ENCODE measurements around the gene TUBA3E.
"Not testable (repeated sequence)": the region's sequence is repeated elsewhere in the genome, so short reads cannot be mapped to it uniquely, and the experiment has no call there.

TUBA3E gene

DNA sequence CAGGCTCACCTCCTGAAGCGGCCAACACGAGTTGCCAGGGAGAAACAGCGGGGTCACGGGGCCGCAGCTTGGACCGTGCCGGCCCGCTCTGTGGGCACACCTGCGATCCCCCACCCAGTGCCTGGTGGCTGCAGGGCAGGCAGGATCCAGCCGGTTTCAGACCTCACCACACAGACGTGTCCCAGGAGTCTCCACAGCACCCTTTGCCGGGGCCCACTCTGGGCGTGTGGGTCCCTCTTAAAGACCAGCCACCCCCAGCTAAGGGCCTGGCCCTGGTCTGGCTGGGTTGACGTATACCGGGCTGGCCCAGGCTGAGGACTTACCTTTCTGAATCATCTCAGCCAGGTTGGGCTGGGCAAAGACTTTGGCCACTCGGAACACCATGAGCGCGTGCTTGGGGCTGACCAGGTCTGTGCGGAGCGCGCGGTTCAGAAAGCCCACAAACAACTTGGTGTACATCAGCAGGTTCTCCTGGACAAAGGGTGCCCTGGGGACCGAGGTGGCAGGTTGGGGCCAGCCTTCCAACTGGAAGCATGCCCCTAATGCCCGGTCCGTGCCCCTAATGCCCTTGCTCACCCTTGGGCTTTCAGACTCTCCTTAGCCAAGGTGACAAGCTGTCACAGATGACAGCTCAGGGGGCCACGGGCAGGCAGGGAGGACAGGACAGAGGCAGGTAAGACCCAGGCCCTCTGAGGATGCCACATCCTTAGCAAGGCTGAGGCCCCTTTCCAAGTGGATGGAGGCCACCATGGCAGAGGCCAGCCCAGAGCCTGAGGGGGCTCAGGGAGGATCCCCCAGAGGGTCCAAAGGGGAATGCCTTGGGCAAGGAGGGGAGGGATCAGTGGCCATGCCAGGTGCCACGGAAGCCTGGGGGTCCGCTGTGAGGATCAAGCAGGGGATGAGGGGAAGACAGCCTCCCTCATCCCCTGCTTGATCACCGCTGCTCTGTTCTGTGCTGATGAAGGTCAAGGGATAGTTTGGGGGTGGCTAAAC is 43.2 kb downstream of the TUBA3E start:
- TF ChIP-seq CTCF (conservative IDR thresholded peaks at IDR 0.05; ENCODE audit: low read depth, low read length): no peak
- H3K4me3 ChIP-seq (ENCODE audit: low read depth, low read length): no peak overlapping the region
- no peak for DNase-seq (ENCODE audit: low read depth)

GRCh38 chr2:130154423-130154770 is 43.8 kb downstream of the TUBA3E start:
- not testable (repeated sequence) for H3K4me3 ChIP-seq (ENCODE audit: low read depth, low read length); DNase-seq (ENCODE audit: low read depth)

GRCh38 chr2:130153721-130154422 is 44.4 kb downstream of the TUBA3E start:
- not testable (repeated sequence) for H3K4me3 ChIP-seq (ENCODE audit: low read depth, low read length); DNase-seq (ENCODE audit: low read depth)

DNA sequence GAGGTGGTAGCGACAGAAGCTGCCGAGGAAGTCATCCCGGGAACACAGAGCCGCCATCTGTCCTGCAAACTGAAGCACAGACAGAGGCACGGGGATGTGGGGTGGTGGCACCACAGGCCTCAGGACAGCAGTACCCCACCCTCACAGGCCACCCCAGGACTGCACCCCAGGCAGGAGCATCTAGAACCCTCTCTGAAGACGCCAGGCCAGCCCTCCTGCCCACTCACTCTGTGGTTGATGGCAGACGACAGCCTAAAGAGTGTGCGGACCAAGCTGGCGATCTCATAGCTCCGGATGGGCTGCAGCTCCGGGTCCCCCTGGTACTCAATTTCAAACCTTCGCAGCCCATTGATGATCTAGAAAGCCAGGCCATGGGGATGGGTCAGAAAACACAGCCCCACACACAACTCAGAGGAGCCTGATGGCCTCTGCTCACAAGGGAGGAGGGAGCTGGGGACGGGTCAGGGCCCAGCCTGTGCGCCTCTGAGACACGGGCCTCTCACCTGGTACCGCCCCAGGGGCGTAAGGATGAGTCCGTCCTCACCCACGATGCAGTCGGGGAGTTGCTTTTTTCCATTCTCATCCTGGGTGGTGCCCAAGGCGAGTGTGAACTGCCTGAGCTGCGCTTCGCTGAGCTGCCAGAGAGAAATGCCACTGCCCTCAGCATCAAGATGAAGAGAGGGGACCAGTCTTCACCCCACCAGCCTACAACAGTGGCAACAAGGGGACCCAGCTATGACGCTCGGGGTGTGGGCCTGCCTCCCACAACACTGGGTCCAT is 45.2 kb downstream of the TUBA3E start:
- no peak for DNase-seq (ENCODE audit: low read depth)
- H3K4me3 ChIP-seq (ENCODE audit: low read depth, low read length): no peak overlapping the region
- no peak for TF ChIP-seq CTCF (conservative IDR thresholded peaks at IDR 0.05; ENCODE audit: low read depth, low read length)

GRCh38 chr2:130152136-130152815 is 46.0 kb downstream of the TUBA3E start:
- not testable (repeated sequence) for DNase-seq (ENCODE audit: low read depth); H3K4me3 ChIP-seq (ENCODE audit: low read depth, low read length)

GRCh38 chr2:130151145-130151512 is 47.1 kb downstream of the TUBA3E start:
- DNase-seq (ENCODE audit: low read depth); H3K4me3 ChIP-seq (ENCODE audit: low read depth, low read length): not testable (repeated sequence)

DNA sequence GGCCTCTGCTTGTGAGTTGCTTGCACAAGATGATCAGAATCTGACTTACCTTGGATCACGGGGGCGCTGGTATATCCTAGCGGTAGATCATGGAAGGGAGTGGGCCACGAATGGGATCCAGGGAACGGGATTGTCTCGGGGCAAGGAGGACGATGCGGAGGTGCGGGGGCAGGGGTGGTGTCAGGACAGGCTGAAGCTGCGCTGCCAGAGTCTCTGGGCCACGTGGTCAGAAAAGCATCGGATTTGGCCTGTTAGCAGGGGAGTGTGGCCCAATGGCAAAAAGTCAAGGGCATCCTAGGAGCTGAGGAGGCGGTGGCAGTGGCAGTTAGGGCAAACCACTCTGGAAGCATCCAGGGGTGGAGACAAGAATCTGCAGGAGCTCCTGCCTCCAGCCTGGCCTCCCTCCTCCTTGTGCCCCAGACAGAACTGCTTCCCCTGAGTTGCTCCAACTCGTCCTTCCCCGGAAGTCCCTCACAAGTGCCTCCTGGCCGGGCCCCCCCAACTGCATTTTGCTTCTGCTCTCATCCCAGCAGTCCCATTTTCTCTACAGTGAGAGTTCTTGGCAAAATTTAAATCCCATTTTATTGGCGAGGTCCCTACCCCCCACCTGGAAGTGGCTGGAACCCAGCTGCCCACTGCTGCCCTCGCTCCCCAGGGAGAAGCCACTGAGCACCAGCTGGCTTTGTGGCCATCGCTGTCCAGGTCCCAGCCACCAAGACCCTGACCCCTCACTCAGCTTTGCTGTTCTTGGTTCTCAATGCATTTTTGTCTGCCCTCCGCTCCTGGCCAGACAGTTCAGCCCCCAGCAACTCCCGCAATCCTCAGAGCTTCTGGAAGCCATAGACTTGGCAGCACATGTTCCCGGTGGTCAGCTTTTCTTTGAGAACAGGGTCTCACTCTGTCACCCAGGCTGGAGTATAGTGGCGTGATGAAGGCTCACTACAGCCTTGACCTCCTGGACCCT is 47.8 kb downstream of the TUBA3E start:
- TF ChIP-seq CTCF (conservative IDR thresholded peaks at IDR 0.05; ENCODE audit: low read depth, low read length): no peak
- no peak for DNase-seq (ENCODE audit: low read depth)
- H3K4me3 ChIP-seq (ENCODE audit: low read depth, low read length): no peak overlapping the region

DNA sequence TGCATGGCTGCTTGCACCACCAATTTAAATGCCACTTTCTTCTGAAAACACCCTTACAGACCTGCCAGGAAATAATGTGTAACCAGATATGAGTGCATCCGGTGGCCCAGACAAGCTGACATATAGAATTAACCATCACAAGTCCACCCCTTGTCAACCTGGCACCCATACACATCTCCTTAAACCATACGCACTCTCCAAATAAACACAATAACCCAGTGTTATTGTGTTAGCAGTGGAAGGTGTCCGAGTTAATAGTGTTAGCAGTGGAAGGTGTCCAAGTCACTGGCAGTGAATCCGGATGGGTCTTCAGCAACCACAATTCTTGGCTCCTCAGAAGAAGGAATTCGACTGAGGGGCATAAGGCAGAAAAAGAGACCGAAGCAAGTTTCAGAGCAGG is 49.7 kb downstream of the TUBA3E start:
- DNase-seq (ENCODE audit: low read depth); H3K4me3 ChIP-seq (ENCODE audit: low read depth, low read length): not testable (repeated sequence)

DNA sequence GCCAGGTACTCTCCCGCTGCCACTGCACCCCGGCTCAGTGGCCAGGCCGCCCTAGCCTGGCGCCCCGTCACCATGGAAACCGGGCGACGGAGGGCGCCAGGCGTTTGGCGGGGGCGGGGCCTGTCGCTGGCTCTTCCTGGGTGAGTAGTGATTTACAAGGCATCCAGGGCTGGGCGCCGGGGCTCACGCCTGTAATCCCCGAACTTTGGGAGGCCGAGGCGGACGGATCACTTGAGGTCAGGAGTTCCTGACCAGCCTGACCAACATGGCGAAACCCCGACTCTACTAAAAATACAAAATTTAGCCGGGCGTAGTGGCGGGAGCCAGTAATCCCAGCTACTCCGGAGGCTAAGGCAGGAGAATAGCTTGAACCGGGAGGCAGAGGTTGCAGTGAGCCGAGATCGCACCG is 53.2 kb downstream of the TUBA3E start, which contains the start of gene CCDC74B:
CCDC74B (minus strand) TSS at position 107 of the 409 bp plus-strand sequence. CDS start 116 bp downstream, outside the sequence.
- H3K4me3 ChIP-seq (ENCODE audit: low read depth, low read length): peak within 1 kb of the TSS; percentile 44
- peak; percentile 21 for DNase-seq (ENCODE audit: low read depth)

- DNase-seq (ENCODE audit: low read depth); H3K4me3 ChIP-seq (ENCODE audit: low read depth, low read length): not testable (repeated sequence)
These were observed 54.8 kb downstream of the TUBA3E start for GRCh38 chr2:130143266-130144039.

DNA sequence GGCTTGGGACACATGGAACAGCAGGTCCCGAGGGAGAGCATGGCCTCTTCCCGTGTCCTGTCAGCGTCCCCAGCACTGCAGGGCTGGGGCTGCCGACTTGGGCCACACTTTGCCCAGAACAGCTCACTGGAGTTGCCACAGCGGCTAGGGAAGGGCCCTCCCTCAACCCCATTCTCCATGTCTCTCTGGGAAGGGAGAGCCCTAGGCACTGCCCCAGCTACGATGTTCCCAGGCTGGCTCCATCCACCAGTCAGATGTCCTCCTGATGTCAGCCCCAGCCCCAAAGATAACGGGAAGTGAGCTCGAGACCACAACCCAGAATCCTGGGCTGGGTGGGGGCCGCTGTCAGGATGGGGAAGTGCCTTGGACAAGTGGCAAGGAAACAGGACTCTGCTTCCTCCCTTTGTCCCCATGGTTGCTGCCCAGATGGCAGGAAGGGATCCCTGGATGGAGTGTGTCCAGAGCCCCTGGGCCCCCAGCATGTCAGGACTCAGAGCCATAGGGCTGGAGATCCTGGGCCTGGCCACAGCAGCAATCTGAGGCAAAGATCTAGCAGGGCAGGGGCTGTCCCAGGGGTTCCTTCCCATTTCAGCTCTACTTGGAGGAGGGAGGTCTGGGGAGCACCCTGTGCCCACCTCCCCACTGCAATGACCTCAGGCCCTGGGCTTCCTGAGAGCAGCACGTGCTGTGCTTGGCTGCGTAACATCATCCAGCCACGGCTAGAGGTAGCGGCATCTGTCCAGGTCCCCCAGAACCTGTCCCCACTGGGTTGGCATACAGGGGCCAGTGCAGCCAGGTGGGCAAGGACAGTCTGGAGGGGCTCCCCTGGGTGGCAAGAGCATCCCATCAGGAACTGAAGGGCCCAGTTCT is 55.6 kb downstream of the TUBA3E start:
- not testable (repeated sequence) for H3K4me3 ChIP-seq (ENCODE audit: low read depth, low read length); DNase-seq (ENCODE audit: low read depth)

Measured in choroid plexus epithelial cell (primary cell).